Neural progenitor cell (in vitro differentiated cells): ENCODE results near the gene GP1BA.

Experiments used
- CTCF ChIP-seq: fragments of 200-600 bp; sonication (generic); IDR thresholded peaks from 2 replicates; pipeline ENCODE4 v1.5.1; 2017; ENCODE audit warnings: antibody characterized with exemption, mild to moderate bottlenecking
- EZH2 ChIP-seq: fragments of 200-600 bp; sonication (generic); IDR thresholded peaks from 2 replicates; pipeline ENCODE4 v1.6.1; 2017; ENCODE audit warnings: antibody characterized with exemption, mild to moderate bottlenecking, moderate library complexity
- EZH2phosphoT487 ChIP-seq: fragments of 200-600 bp; sonication (generic); IDR thresholded peaks from 2 replicates; pipeline ENCODE4 v1.6.1; 2017; ENCODE audit warnings: antibody characterized with exemption

GRCh38 chr17:4942760-4943508 is 10.9 kb downstream of the GP1BA start:
- TF ChIP-seq CTCF (no peak), EZH2 (no peak), EZH2phosphoT487 (no peak)
